Lung (tissue), 12 donors: ENCODE results near the gene HIRIP3. TPM values are rescaled to one million over a fixed set of nuclear protein-coding genes. Genes with fewer than 3 reads are reported as not detected.

ENCODE experiments used
- ATAC-seq: fragments of 200-7000 bp; cut with Tn5 transposase; one replicate; pipeline ENCODE4 v1.9.1; 2020; ENCODE audit warnings: moderate number of reproducible peaks; ENCODE audit not compliant: insufficient read depth, low FRiP score
- DNase-seq, 3 donors: peaks; one replicate each; pipeline ENCODE4 v3.0.0-alpha.2; 2013 to 2017
- H3K27ac ChIP-seq, 2 donors: one replicate each; pipeline ENCODE4 v1.5.1; 2013; ENCODE audit warnings: mild to moderate bottlenecking in 2 of 2, moderate library complexity in 2 of 2, control low read depth in 1 of 2, inconsistent platforms in 1 of 2, low read depth in 1 of 2, low read length in 1 of 2
- H3K27me3 ChIP-seq, 3 donors: one replicate each; pipeline ENCODE4 v1.5.1; 2013; ENCODE audit warnings: low read length in 2 of 3; ENCODE audit not compliant: control insufficient read depth in 3 of 3, insufficient read depth in 3 of 3
- H3K36me3 ChIP-seq, 4 donors: one replicate each; pipeline ENCODE4 v1.5.1; 2013; ENCODE audit warnings: low read length in 4 of 4, mild to moderate bottlenecking in 1 of 4, moderate library complexity in 1 of 4; ENCODE audit not compliant: control insufficient read depth in 4 of 4, insufficient read depth in 4 of 4
- H3K4me1 ChIP-seq, 5 donors: one replicate each; pipeline ENCODE4 v1.5.1; 2013; ENCODE audit warnings: low read length in 5 of 5, mild to moderate bottlenecking in 2 of 5, moderate library complexity in 1 of 5; ENCODE audit not compliant: control insufficient read depth in 5 of 5, insufficient read depth in 5 of 5
- H3K4me3 ChIP-seq: one replicate; pipeline ENCODE4 v1.5.1; 2013; ENCODE audit warnings: mild to moderate bottlenecking, control low read depth, moderate library complexity
- H3K9ac ChIP-seq, 2 donors: one replicate each; pipeline ENCODE4 v1.5.1; 2013; ENCODE audit warnings: low read length in 2 of 2, control low read depth in 1 of 2; ENCODE audit not compliant: insufficient read depth in 1 of 2
- H3K9me3 ChIP-seq, 4 donors: one replicate each; pipeline ENCODE4 v1.5.1; 2013; ENCODE audit warnings: low read length in 3 of 4, mild to moderate bottlenecking in 1 of 4, moderate library complexity in 1 of 4; ENCODE audit not compliant: control insufficient read depth in 4 of 4, insufficient read depth in 3 of 4
- CTCF ChIP-seq: IDR thresholded peaks from 2 replicates; pipeline ENCODE4 v1.5.1; 2012; ENCODE audit warnings: mild to moderate bottlenecking; ENCODE audit errors: control extremely low read depth, extremely low read depth
- WGBS, 2 donors: extraction: QIAGEN DNeasy Blood & Tissue Kit; methylation state at CpG; one replicate each; pipeline ENCODE4 v1.1.7; 2013; 5-methylcytosine and 5-hydroxymethylcytosine counted together
- polyA plus RNA-seq, 2 donors: library from polyadenylated mRNA; stranded (reverse); fragments of 200-250 nt; gene quantifications; one replicate each; pipeline ENCODE4 v1.2.1, GENCODE V29; 2013
- total RNA-seq, 2 donors: library from RNA; depleted of rRNA in 1 of 2; stranded (reverse); fragments of >200 nt in 1 of 2; gene quantifications; one replicate each; pipeline ENCODE4 v1.2.1, GENCODE V29; 2014 to 2021
- donor health status: control.
- donor health status: control.
- donor health status: Bipolar disorder and iron deficiency.
- donor health status: healthy.
- donor health status: DM: yes; HTN: yes; CAD: no.

HIRIP3 gene
- total and polyA plus RNA-seq, 4 donors: 13.1 to 22.7 (median 17.7) TPM

GRCh38 chr16:29972992-29973383 lies 22.4 kb downstream of the HIRIP3 start:
- Histone ChIP-seq H3K4me1 (peaks cover 14 to 24% (median 21%) of the 10 kb centered on the region in 5 donors), H3K4me3 (no peak overlapping the region), H3K27ac (no peak overlapping the region), H3K9me3 (peaks cover 0 to 3% (median 0%) of the 10 kb centered on the region in 4 donors), H3K36me3 (peaks cover 11 to 22% (median 20%) of the 10 kb centered on the region in 4 donors), H3K9ac (no peak overlapping the region), H3K27me3 (no peaks in the 10 kb centered on the region)
- DNase-seq (no peak), ATAC-seq (no peak)
- TF ChIP-seq CTCF: no peak
- 67% methylated on average over 6 of the region's 6 CpGs for WGBS, 2 donors

- no peak overlapping the region for H3K27ac ChIP-seq
- no peak overlapping the region for H3K4me3 ChIP-seq
- no peaks in the 10 kb centered on the region for H3K27me3 ChIP-seq
- ATAC-seq: no peak
- peaks cover 0 to 3% (median 0%) of the 10 kb centered on the region in 4 donors for H3K9me3 ChIP-seq
- H3K36me3 ChIP-seq: peaks cover 11 to 22% (median 18%) of the 10 kb centered on the region in 4 donors
- WGBS, 2 donors: 84 to 86% methylated on average over 1 of the region's 1 CpG
- no peak overlapping the region for H3K9ac ChIP-seq
- no peak for TF ChIP-seq CTCF
- H3K4me1 ChIP-seq: peaks cover 14 to 24% (median 19%) of the 10 kb centered on the region in 5 donors
- no peak for DNase-seq
Observed at GRCh38 chr16:29972500-29972899, 22.9 kb downstream of the HIRIP3 start.

- ATAC-seq (no peak), DNase-seq (no peak)
- no peak overlapping the region for H3K9ac ChIP-seq
- no peak for TF ChIP-seq CTCF
- peaks cover 10 to 17% (median 12%) of the 10 kb centered on the region in 5 donors for H3K4me1 ChIP-seq
- peaks cover 11 to 22% (median 14%) of the 10 kb centered on the region in 4 donors for H3K36me3 ChIP-seq
- 92 to 98% methylated on average over 8 of the region's 8 CpGs for WGBS, 2 donors
- H3K4me3 ChIP-seq: no peak overlapping the region
- peaks cover 0 to 3% (median 0%) of the 10 kb centered on the region in 4 donors for H3K9me3 ChIP-seq
- H3K27me3 ChIP-seq: no peaks in the 10 kb centered on the region
- H3K27ac ChIP-seq: no peak overlapping the region
Observed at GRCh38 chr16:29971304-29971703, 24.1 kb downstream of the HIRIP3 start.

- 93 to 99% methylated on average over 4 of the region's 4 CpGs for WGBS, 2 donors
- Histone ChIP-seq H3K27me3 (no peaks in the 10 kb centered on the region), H3K4me1 (peaks cover 0 to 4% (median 1%) of the 10 kb centered on the region in 5 donors), H3K4me3 (no peak overlapping the region), H3K9me3 (peaks cover 0 to 3% (median 0%) of the 10 kb centered on the region in 4 donors), H3K36me3 (peaks cover 14 to 23% (median 15%) of the 10 kb centered on the region in 4 donors), H3K9ac (no peak overlapping the region), H3K27ac (peak overlapping the region in 1 of 2 donors; percentile 24)
- TF ChIP-seq CTCF: no peak
- ATAC-seq (no peak), DNase-seq (no peak)
Observed at GRCh38 chr16:29968205-29968604, 27.2 kb downstream of the HIRIP3 start.
